ENCODE measurements around the gene ARL4C.

DNA sequence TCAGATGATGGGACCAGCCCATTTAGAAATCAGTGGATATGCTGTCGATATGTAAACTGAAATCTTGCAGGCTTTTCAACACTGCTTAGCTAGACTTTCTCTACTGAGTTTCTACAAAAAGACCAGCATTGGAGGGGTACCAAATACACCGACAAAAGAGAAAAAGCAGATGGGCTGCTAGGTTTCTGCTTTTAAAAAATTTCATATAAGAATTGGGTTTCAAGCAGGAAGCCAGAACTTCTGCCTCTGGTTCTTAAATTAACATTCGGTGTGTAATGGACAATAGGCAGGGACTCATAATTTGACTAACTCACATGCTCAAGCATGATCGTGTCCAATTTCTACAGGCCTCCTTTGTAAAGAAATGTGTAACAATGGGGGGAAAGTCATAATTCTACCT lies 3.1 kb downstream of the ARL4C start:
- TF ChIP-seq CTCF (IDR thresholded peaks at IDR 0.05) (no peak), POLR2A (IDR thresholded peaks at IDR 0.05) (no peak), EP300 (IDR thresholded peaks at IDR 0.05) (no peak)

All from ovary (tissue), 3 donors.